Medulla oblongata (tissue), 1 donor: ENCODE data around the gene TARM1.

Experiments
- DNase-seq: peaks from one replicate; pipeline ENCODE4 v3.0.0-alpha.2; 2015; ENCODE audit errors: extremely low spot score

The TARM1 gene

GRCh38 chr19:54030895-54031586 is 50.1 kb downstream of the TARM1 start:
- no peak for DNase-seq

- peak; percentile 69 for DNase-seq
Observed at GRCh38 chr19:54029930-54030490, 51.2 kb downstream of the TARM1 start.

- no peak for DNase-seq
Observed at GRCh38 chr19:54029301-54029700, 51.9 kb downstream of the TARM1 start.

GRCh38 chr19:54026656-54027055 is 54.5 kb downstream of the TARM1 start:
- DNase-seq, result no peak

GRCh38 chr19:54024660-54025059 is 56.5 kb downstream of the TARM1 start:
- DNase-seq, result no peak

- DNase-seq, result no peak
Observed at GRCh38 chr19:54023191-54023590, 58.0 kb downstream of the TARM1 start.

GRCh38 chr19:54021932-54022331 is 59.2 kb downstream of the TARM1 start:
- DNase-seq, result no peak

- no peak for DNase-seq
Observed at GRCh38 chr19:54021363-54021762, 59.8 kb downstream of the TARM1 start.
